ENCODE measurements around the gene CLSTN2. TPM values are rescaled to one million over a fixed set of nuclear protein-coding genes. Genes with fewer than 3 reads are reported as not detected.

CLSTN2 gene
- total RNA-seq, 1 donor, result not detected

DNA sequence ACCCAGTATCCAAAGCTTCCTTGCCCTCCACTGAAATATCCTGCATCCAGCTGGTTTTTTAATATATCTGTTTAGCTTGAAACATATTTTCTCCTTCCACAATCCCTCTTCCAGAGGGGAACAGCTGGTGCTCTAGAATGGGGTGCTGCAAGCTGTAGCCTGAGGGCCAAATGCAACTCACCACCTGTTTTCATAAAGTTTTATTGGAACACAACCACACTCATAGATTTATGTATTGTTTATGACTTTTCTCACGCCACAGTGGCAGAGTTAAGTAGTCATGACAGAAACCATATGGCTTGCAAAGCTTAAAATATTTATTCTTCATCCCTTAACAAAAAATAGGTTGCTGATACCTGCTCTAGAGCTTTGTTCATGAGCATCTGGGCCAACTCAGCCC is 298.7 kb downstream of the CLSTN2 start:
- Histone ChIP-seq H3K9me3 (ENCODE audit: low read depth, low read length) (no peaks in the 10 kb centered on the region), H3K4me1 (ENCODE audit: insufficient read depth, low read length) (no peaks in the 10 kb centered on the region), H3K4me3 (ENCODE audit: low read length) (no peak overlapping the region), H3K27me3 (ENCODE audit: insufficient read depth, low read length) (no peaks in the 10 kb centered on the region)

DNA sequence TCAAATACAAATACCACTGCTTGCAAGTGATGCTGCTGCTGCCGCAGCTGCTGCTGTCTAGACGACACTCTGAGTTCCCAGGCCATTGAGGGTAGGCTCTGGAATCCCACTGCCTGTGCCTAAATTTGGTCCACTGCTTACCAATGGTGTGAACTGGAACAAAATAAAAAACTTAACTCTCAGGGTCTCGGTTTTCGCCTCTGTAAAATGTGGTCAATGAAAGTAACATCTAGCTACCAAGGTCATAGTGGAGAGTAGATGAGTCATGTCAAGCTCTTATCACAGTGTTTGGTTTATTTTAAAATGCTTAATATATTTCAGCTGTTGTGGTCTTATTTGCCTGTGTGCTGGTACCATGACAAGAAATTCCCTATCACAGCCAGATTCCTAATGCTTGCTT is 299.3 kb downstream of the CLSTN2 start:
- no peaks in the 10 kb centered on the region for H3K9me3 ChIP-seq (ENCODE audit: low read depth, low read length)
- H3K4me1 ChIP-seq (ENCODE audit: insufficient read depth, low read length), result no peaks in the 10 kb centered on the region
- no peaks in the 10 kb centered on the region for H3K27me3 ChIP-seq (ENCODE audit: insufficient read depth, low read length)
- H3K4me3 ChIP-seq (ENCODE audit: low read length), result no peak overlapping the region

DNA sequence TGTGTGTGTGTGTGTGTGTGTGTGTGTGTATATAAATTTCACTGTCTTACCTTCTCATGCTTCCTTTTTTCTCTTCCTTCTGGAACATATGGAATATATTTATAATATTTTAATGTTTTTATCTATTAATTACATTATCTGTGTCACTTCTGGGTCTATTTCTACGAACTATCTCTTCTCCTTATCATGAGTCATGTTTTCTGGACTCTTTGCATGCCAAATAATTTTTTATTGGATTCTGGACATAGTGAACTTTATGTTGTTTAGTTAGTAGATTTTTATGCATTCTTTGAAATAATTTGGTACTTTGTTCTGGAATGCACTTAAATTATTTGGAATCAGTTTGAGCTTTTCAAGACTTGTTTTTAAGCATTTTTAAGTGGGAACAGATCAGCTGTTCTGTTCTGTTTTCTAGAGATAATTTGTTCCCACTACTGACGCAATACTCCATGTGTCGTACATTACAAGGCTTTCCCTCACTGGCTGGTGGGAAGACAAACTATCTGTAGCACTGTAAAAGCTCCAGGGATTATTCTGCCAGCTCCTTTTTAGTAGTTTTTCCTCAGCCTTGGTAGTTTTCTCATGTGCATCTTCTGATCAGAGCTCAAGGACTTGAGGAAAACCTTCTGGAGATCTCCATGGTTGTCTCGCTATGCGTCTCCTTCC is 302.0 kb downstream of the CLSTN2 start:
- no peaks in the 10 kb centered on the region for H3K4me1 ChIP-seq (ENCODE audit: insufficient read depth, low read length)
- no peak overlapping the region for H3K4me3 ChIP-seq (ENCODE audit: low read length)
- no peaks in the 10 kb centered on the region for H3K9me3 ChIP-seq (ENCODE audit: low read depth, low read length)

DNA sequence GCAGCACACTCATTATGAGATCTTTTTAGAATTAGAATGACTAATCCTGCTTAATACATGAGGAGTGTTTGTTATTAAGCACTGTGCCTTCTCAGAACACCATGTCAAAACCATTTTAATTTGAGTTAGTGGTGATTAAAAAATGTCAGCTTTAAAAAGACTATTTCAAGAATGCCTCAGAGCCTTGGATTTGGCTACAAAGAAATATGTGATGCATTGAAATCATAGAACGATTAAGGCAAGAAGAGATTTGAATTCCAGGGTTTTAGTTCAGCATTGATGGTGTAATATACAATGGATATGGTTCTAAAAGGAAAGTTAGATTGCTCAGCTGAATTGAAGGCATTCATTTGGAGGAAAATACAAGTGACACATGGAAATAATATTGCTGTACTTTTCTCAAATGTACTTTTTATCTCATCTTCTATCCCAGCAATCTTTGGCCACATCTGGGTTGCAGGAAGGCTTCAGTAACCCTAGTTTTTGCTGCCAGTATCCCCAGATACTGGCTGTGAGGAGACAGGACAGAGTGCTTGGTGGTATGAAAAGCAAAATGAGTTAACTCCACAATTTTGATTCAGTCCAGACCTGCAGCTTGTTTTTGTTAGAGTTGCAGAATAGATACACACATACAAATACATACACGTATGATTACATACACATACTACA is 303.8 kb downstream of the CLSTN2 start:
- Histone ChIP-seq H3K9me3 (ENCODE audit: low read depth, low read length) (no peaks in the 10 kb centered on the region), H3K27me3 (ENCODE audit: insufficient read depth, low read length) (no peaks in the 10 kb centered on the region), H3K4me1 (ENCODE audit: insufficient read depth, low read length) (no peaks in the 10 kb centered on the region), H3K4me3 (ENCODE audit: low read length) (no peak overlapping the region)

More for the DNA sequence above, 302.0 kb downstream of the CLSTN2 start:
- H3K27me3 ChIP-seq (ENCODE audit: insufficient read depth, low read length), result no peaks in the 10 kb centered on the region

DNA sequence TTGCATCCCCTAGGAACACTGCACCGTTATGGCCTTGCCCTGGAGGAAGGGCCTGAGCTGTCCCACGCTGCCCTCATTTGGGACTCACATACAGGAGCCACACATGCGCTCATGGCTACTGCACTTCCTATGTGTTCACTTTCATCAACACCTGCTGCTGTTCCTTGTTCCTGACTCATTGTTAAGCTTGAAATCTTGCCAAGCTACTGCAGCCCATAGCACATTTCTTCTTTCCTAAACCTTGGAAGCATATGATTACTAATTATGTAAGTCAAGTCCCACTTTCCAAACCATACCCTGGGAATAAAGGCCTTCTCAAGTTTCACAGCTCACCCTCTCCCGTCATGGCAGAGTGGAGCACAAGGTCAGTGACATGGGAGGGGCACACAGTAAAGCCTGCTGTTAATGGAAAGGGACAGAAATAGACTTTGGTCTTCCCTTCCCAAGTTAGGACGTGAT is 307.9 kb downstream of the CLSTN2 start:
- Histone ChIP-seq H3K4me1 (ENCODE audit: insufficient read depth, low read length) (no peaks in the 10 kb centered on the region), H3K9me3 (ENCODE audit: low read depth, low read length) (no peaks in the 10 kb centered on the region), H3K4me3 (ENCODE audit: low read length) (no peak overlapping the region), H3K27me3 (ENCODE audit: insufficient read depth, low read length) (no peaks in the 10 kb centered on the region)

DNA sequence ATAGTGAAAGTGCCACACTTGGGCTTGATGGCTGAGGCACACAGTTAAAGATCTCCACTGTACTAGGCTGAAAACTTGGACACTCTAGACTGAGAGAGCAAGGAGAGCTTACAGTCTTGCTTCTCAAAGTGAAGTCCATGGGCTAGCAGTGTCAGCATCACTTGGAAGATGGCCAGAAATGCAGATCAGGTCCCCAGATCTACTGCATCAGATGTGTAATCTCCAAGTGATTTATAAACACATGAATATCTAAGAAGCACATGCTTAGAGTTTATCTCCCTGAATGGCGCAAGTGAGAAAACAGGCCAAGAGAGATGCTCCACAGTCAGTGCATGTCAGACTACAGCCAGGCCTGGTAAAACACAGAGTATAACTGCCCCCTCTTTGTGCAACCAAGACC is 308.6 kb downstream of the CLSTN2 start:
- Histone ChIP-seq H3K9me3 (ENCODE audit: low read depth, low read length) (no peaks in the 10 kb centered on the region), H3K4me3 (ENCODE audit: low read length) (no peak overlapping the region)

DNA sequence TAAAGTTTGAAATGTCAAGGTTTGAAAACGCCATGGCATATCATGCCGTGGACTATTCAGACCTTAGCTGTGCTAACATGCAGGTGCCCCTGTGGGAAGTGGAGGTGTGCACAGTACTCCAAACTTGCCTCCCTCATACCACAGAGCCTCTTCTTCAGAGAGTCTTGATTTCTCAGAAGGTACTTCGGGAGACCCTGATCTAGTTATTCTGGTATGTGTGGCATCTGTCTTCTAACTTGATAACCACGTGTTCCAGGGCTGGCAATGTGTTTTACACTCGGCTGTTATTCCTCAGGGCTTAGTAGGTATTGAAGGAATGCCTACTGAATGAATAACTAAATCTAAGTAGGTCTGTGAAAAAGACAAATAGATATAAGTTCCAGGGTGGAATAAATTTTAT is 309.9 kb downstream of the CLSTN2 start:
- Histone ChIP-seq H3K4me3 (ENCODE audit: low read length) (no peak overlapping the region), H3K4me1 (ENCODE audit: insufficient read depth, low read length) (no peaks in the 10 kb centered on the region), H3K9me3 (ENCODE audit: low read depth, low read length) (no peaks in the 10 kb centered on the region), H3K27me3 (ENCODE audit: insufficient read depth, low read length) (no peaks in the 10 kb centered on the region)

More for the DNA sequence above, 308.6 kb downstream of the CLSTN2 start:
- Histone ChIP-seq H3K4me1 (ENCODE audit: insufficient read depth, low read length) (no peaks in the 10 kb centered on the region), H3K27me3 (ENCODE audit: insufficient read depth, low read length) (no peaks in the 10 kb centered on the region)

DNA sequence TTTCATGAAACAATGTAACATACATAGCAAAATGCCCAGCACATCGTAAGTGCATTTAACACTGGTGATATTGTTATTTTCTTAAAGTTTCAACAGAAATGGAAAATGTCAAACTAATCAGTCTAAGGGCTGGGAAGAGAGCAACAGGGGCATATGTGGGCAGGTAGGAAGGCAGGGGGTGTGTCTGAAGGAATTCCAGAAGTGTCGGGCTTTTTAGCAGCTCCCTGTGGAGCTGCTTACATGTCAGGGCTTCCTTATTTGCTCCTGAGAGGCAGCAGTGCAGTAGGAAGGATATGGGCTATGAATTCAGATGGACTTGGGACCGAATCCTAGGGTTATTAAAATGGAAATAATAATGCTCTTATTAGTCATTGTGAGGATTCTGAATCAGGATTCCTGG is 311.6 kb downstream of the CLSTN2 start:
- Histone ChIP-seq H3K4me3 (ENCODE audit: low read length) (no peak overlapping the region), H3K9me3 (ENCODE audit: low read depth, low read length) (no peaks in the 10 kb centered on the region), H3K4me1 (ENCODE audit: insufficient read depth, low read length) (no peaks in the 10 kb centered on the region), H3K27me3 (ENCODE audit: insufficient read depth, low read length) (no peaks in the 10 kb centered on the region)

DNA sequence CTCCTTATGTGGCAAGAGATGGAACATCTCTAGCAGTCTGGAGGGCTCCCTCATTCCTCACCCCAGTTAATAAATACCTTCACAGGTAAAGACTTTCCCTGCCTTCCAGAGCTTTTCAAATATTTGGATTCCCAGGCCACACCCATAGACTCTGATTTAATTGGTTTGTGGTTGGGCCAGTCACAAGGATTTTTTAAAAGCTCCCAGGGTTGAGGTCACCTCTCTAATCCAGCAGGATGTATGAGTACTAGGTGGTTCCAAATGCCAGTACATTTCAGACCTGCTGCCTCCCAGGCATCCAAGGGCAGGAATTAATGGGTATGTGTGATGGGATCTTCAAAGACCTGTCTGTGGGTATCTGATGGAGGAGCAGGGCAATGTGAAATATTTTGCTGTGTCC is 312.8 kb downstream of the CLSTN2 start:
- H3K27me3 ChIP-seq (ENCODE audit: insufficient read depth, low read length), result no peaks in the 10 kb centered on the region
- H3K9me3 ChIP-seq (ENCODE audit: low read depth, low read length), result no peaks in the 10 kb centered on the region
- H3K4me1 ChIP-seq (ENCODE audit: insufficient read depth, low read length), result no peaks in the 10 kb centered on the region
- no peak overlapping the region for H3K4me3 ChIP-seq (ENCODE audit: low read length)

DNA sequence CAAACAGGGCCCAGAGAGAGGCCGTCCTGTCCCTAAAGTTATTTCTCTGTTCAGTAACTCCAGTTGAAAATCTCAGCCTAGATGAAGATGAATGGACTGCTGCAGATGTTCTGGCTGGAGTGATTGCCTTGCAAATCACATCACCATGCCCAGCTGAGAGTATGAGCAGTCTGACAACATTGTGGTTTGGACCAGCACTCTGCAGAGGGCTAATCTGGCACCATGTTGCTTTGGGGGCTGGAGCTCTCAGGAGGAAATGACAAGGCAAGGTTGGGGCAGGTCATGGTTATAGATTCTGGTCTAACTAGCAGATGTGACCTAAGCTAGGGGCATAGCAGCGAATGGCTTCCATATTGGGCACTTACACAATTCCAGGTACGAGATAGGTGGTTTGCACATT is 314.2 kb downstream of the CLSTN2 start:
- Histone ChIP-seq H3K9me3 (ENCODE audit: low read depth, low read length) (no peaks in the 10 kb centered on the region), H3K4me3 (ENCODE audit: low read length) (no peak overlapping the region), H3K4me1 (ENCODE audit: insufficient read depth, low read length) (no peaks in the 10 kb centered on the region), H3K27me3 (ENCODE audit: insufficient read depth, low read length) (no peaks in the 10 kb centered on the region)

DNA sequence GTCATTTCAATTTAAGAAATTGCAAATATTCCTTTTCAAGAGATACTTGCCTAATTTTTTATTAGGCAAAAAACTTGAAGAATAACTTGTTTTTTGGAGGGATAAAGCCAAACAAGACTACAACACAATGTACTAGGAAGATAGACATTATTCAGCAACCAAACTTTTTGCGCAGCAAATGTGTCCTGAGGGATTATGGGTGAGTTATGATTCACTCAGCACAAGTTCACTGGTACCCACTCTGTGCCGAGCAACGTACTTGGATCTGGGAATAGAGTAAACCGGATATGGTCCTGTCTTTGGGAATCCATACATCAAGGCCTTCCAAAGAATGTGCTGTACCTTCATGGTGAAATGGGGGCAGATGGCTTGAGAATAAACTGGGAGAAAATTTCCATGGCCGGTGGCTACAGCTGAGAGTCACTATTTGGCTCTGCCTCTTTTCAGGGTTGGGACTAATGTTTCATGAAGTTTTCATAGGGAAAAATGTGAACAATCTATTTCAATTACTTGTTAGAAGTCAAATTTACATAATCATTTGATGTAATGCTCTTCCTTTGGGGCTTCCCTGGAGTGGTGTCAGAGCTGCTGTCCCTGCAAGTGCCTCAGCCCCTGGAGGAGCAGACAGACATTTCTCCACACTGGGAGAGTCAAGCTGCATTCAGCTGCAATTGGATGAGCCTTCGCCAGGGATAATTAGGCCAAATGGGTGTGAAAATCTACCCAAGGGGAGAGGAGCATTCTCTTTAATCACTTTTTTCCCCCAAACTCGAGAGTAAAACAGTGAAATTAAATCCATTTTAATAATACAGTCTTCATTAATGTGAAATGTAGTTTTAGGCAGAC is 315.2 kb downstream of the CLSTN2 start:
- no peaks in the 10 kb centered on the region for H3K4me1 ChIP-seq (ENCODE audit: insufficient read depth, low read length)

DNA sequence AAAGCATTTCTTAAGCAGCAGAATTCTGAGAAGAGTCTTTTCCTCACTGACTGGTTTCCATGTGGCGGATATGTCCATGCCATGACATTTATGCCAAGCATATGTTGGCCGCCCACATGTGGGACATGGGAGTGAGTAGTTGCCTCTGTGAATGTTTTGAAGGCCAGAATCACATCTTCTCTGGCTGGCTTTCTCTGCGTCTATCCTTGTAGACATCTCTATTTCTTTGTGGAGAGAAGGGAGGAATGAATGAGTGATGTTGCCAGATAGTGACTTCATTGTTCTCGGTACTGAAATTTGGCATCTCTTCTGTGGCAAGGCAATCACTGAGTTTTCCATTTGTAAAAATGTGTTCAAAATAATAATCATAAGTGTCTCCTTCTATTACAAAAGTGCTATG is 316.0 kb downstream of the CLSTN2 start:
- no peaks in the 10 kb centered on the region for H3K9me3 ChIP-seq (ENCODE audit: low read depth, low read length)
- no peaks in the 10 kb centered on the region for H3K27me3 ChIP-seq (ENCODE audit: insufficient read depth, low read length)
- no peaks in the 10 kb centered on the region for H3K4me1 ChIP-seq (ENCODE audit: insufficient read depth, low read length)
- H3K4me3 ChIP-seq (ENCODE audit: low read length), result no peak overlapping the region

More for the DNA sequence above, 315.2 kb downstream of the CLSTN2 start:
- no peak overlapping the region for H3K4me3 ChIP-seq (ENCODE audit: low read length)
- H3K9me3 ChIP-seq (ENCODE audit: low read depth, low read length), result no peaks in the 10 kb centered on the region
- H3K27me3 ChIP-seq (ENCODE audit: insufficient read depth, low read length), result no peaks in the 10 kb centered on the region

DNA sequence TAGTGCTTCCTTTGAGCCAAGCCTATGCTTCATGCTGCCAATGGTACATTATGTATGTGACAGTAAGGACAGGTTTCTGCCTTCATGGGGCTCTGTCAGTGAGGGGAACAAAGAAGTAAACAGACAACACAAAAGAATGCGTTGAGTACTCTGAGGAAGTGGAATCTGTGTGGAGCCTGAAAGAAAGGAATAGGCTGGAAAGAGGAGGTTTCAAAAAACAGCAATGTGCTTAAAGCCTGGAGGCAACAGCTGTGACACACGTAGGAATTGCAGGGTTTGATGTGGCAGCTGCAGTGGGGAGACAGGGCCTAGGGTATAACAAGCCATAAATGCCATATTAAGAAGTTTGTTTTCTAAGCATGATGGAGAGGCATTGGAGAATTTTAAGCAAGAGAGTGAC is 316.7 kb downstream of the CLSTN2 start:
- H3K9me3 ChIP-seq (ENCODE audit: low read depth, low read length), result no peaks in the 10 kb centered on the region
- H3K27me3 ChIP-seq (ENCODE audit: insufficient read depth, low read length), result no peaks in the 10 kb centered on the region
- no peak overlapping the region for H3K4me3 ChIP-seq (ENCODE audit: low read length)
- H3K4me1 ChIP-seq (ENCODE audit: insufficient read depth, low read length), result no peaks in the 10 kb centered on the region

DNA sequence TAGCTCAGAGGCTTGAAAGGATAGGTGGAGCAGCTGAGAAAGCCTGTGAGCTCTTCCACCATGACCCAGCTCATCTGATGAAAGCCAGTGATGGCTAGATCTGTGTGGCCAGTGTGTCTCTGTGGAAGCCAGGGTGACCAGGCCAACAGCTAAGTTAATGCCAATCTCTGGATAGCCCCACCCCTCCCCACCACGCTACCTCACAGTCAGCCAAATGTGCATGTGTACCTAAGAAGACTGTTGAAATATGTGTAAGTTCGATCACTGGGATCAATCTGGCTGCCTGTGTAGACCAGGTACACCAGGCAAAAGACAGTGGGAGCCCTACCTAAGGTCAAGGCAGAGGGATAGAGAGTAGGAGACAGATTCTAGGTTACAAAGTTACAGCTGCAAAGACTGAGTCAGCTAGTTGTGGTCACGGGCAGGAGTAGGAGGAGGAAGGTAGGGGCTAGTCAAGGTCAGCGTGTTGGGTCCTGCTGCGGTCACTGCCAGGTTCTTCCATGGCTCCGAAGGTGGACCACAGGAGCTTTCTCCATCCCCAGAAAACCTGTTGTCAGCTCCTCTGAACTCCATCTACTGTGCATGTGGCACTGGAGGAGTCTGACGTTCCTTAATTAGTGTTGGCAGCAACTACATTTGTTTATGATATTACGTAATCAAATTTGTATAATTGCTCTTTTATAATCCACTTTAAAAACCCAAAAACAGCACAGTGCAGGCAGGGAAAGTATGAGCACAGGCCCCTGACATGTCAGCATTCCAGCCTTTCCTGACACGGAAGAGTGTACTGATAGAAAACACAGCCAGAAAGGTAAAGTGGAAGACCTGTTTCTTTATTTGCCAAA is 318.0 kb downstream of the CLSTN2 start:
- no peak overlapping the region for H3K4me3 ChIP-seq (ENCODE audit: low read length)
- H3K27me3 ChIP-seq (ENCODE audit: insufficient read depth, low read length), result no peaks in the 10 kb centered on the region
- H3K9me3 ChIP-seq (ENCODE audit: low read depth, low read length), result no peaks in the 10 kb centered on the region
- H3K4me1 ChIP-seq (ENCODE audit: insufficient read depth, low read length), result no peaks in the 10 kb centered on the region
